Measurements from ENCODE around the gene PTPRN2. TPM values are rescaled to one million over a fixed set of nuclear protein-coding genes. Genes with fewer than 3 reads are reported as not detected.

Gene PTPRN2
- total RNA-seq, 1 experiment from 2014 or later, result 2.1 TPM

GRCh38 chr7:158140538-158141220, 446.9 kb downstream of the PTPRN2 start:
- TF ChIP-seq CEBPB (IDR thresholded peaks at IDR 0.05; ENCODE audit: low read depth) (no peak), ATF3 (IDR thresholded peaks at IDR 0.05) (no peak), ZBTB33 (IDR thresholded peaks at IDR 0.05; ENCODE audit: extremely low read depth, insufficient replicate concordance, low read length) (no peak), ZNF274 (IDR thresholded peaks at IDR 0.05; ENCODE audit: low read depth, low read length) (no peak), CBX3 (IDR thresholded peaks at IDR 0.05; ENCODE audit: low read depth) (no peak), REST (IDR thresholded peaks at IDR 0.05; ENCODE audit: low read depth) (no peak), SP1 (IDR thresholded peaks at IDR 0.05; ENCODE audit: low read depth) (no peak), JUND (IDR thresholded peaks at IDR 0.05) (no peak), EZH2 (IDR thresholded peaks at IDR 0.05) (no peak), SRF (IDR thresholded peaks at IDR 0.05; ENCODE audit: low read depth) (no peak), ZFX (IDR thresholded peaks at IDR 0.05) (no peak), TCF7L2 (IDR thresholded peaks at IDR 0.05; ENCODE audit: borderline replicate concordance, extremely low read depth, insufficient read depth, insufficient read length) (no peak), EGR1 (IDR thresholded peaks at IDR 0.05; ENCODE audit: low read depth) (no peak), POLR2A (IDR thresholded peaks at IDR 0.05; ENCODE audit: borderline replicate concordance, extremely low read depth, insufficient read depth, insufficient read length) (no peak)
- TF ChIP-seq, protein P1, sequence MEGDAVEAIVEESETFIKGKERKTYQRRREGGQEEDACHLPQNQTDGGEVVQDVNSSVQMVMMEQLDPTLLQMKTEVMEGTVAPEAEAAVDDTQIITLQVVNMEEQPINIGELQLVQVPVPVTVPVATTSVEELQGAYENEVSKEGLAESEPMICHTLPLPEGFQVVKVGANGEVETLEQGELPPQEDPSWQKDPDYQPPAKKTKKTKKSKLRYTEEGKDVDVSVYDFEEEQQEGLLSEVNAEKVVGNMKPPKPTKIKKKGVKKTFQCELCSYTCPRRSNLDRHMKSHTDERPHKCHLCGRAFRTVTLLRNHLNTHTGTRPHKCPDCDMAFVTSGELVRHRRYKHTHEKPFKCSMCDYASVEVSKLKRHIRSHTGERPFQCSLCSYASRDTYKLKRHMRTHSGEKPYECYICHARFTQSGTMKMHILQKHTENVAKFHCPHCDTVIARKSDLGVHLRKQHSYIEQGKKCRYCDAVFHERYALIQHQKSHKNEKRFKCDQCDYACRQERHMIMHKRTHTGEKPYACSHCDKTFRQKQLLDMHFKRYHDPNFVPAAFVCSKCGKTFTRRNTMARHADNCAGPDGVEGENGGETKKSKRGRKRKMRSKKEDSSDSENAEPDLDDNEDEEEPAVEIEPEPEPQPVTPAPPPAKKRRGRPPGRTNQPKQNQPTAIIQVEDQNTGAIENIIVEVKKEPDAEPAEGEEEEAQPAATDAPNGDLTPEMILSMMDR (IDR thresholded peaks at IDR 0.05 in 2 of 3, conservative IDR thresholded peaks at IDR 0.05 in 1 of 3; ENCODE audit: borderline replicate concordance in 1 of 3, insufficient read depth in 1 of 3, low read depth in 2 of 3, low read length in 2 of 3), result no peak
- peaks cover 0 to 5% of the 10 kb centered on the region in 2 experiments; a peak in 2 of 4 replicates for H3K9me3 ChIP-seq (ENCODE audit: control insufficient read depth in 1 of 2, insufficient read depth in 1 of 2, low read depth in 1 of 2, low read length in 2 of 2)
- H3K79me2 ChIP-seq (ENCODE audit: insufficient read depth, low read length), result no peaks in the 10 kb centered on the region
- CTCF ChIA-PET, result no interaction called here
- no TSS peak for BruUV-seq (replicated peaks)
- no peaks in the 10 kb centered on the region for H4K20me1 ChIP-seq (ENCODE audit: insufficient read depth)
- no peak overlapping the region for H3K4me2 ChIP-seq (ENCODE audit: low read length)
- H2AFZ ChIP-seq (ENCODE audit: low read depth, low read length, poor library complexity, severe bottlenecking), result no peak overlapping the region
- RAD21 ChIA-PET (ENCODE audit: low non-redundant PET in 1 of 2, low total read pairs in 2 of 2, uncharacterized antibody in 2 of 2, unreplicated experiment in 2 of 2), result no interaction called here
- intact Hi-C loops (cut with micrococcal nuclease), result no loop called here
- POLR2A ChIA-PET, result no interaction called here
- H3K9ac ChIP-seq (ENCODE audit: low read length), result no peak overlapping the region
- H3K4me1 ChIP-seq (ENCODE audit: control insufficient read depth in 1 of 2, insufficient read depth in 2 of 2, low read length in 2 of 2), result no peaks in the 10 kb centered on the region
- H3K36me3 ChIP-seq (ENCODE audit: control insufficient read depth in 1 of 2, insufficient read depth in 2 of 2, low read length in 2 of 2), result no peaks in the 10 kb centered on the region
- no peak overlapping the region for H3K27ac ChIP-seq (ENCODE audit: low read depth, low read length)
- ATAC-seq (no peak), DNase-seq (ENCODE audit: low read depth, low spot score) (no peak)
- H3K4me3 ChIP-seq (replicated peaks in 1 of 2; ENCODE audit: low read depth in 1 of 2, low read length in 2 of 2), result no peak overlapping the region
- H3K27me3 ChIP-seq (ENCODE audit: insufficient read depth, low read length), result no peaks in the 10 kb centered on the region
- H3K9me2 ChIP-seq (ENCODE audit: insufficient read depth), result no peaks in the 10 kb centered on the region
